Erythroblast (primary cell): ENCODE results near the gene AREL1.

Source experiments
- DNase-seq, 2 experiments: peaks; one replicate each; lab custom pipeline; 2025; lab: John Stamatoyannopoulos, UW
- GATA1 ChIP-seq: IDR thresholded peaks from 2 replicates; pipeline ENCODE4 v1.6.1; 2011; ENCODE audit warnings: low read depth, mild to moderate bottlenecking, control low read depth, low read length, moderate library complexity
- POLR2A ChIP-seq: IDR thresholded peaks from 2 replicates; pipeline ENCODE4 v1.6.1; 2011; ENCODE audit warnings: mild to moderate bottlenecking, low read length

The AREL1 gene

DNA sequence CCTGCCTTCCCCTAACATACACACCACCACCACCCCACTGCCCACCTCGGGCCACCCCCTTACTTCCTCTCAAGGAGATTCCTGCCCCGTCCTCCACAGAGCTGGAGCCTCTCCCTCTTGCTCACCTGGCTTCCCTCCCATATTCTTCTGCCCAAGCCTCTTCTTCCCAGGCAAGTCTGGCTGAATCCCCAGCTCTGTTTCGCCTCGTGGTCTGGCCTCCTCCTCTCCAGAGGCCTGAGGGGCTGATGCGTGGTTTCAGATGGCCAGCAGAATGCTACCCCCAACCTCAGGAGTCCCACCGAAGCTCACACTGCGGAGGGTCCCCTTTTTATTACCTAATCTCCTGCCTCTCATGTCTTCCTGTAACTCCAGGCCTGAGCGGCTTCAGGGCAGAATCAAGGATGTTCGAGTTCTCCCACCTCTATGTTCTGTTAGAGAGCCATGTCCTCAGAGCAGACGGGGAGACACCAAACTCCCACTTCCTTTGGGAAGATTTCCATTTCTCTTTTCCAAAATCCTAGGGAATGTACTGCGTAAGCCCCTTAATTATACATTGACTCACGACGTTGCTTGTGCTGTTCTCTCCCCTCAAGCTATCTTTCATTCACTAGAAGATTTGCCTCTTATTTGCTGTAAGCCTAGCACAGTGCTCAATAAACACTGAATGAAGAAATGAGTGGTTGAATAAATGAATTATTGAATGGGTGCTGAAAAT is 67.0 kb downstream of the AREL1 start:
- no peak for TF ChIP-seq GATA1
- TF ChIP-seq POLR2A, result no peak

DNA sequence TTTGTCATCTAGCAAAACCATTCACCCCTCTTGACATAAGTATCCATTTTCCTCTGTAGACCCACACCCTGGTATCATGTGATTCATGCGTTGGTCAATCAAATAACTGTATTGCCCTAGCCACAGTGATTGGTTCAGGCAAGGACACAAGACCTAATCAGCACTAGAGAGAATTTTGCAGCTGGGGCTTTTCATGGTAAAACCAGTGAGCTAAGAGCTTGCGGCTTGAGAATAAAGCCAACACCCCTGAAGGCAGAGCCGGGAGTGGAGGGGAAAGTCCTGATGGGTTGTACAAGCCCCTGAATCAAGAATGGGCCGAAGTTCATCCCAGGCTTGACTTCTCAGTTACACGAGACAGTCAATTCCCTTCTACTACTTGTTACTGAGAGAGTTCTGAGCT is 67.6 kb downstream of the AREL1 start:
- no peak for DNase-seq
- TF ChIP-seq POLR2A (no peak), GATA1 (no peak)

More for the DNA sequence above, 67.0 kb downstream of the AREL1 start:
- DNase-seq, result no peak

GRCh38 chr14:74641601-74642391 is 71.1 kb downstream of the AREL1 start:
- no peak for DNase-seq
- TF ChIP-seq POLR2A (no peak), GATA1 (no peak)

- no peak for DNase-seq
- TF ChIP-seq GATA1 (no peak), POLR2A (no peak)
These were observed 73.9 kb downstream of the AREL1 start for GRCh38 chr14:74638966-74639365.

GRCh38 chr14:74638066-74638465 is 74.8 kb downstream of the AREL1 start:
- DNase-seq, result no peak
- no peak for TF ChIP-seq POLR2A

DNA sequence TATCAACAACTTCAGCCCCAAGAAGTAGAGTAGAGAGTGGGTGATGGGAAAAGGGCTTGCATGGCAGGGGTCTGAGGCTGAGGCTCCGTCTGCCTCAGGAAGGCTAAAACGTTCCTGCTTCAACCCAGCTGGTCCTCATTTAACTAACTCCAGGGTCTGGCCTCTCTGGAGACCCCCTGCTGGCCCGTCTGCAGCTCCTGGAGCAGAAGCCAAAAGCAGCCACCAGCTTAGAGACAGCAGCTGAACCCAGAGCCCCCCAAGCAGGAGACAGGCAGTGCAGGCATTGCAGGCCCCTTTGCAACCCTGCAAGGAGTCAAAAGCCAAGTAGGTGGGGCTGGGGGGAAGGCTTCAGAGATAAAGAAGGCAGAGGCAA is 75.7 kb downstream of the AREL1 start:
- no peak for TF ChIP-seq GATA1
- TF ChIP-seq POLR2A, result no peak
- DNase-seq, result no peak

- TF ChIP-seq GATA1 (no peak), POLR2A (no peak)
- DNase-seq, result no peak
These were observed 76.3 kb downstream of the AREL1 start for GRCh38 chr14:74636424-74637177.

DNA sequence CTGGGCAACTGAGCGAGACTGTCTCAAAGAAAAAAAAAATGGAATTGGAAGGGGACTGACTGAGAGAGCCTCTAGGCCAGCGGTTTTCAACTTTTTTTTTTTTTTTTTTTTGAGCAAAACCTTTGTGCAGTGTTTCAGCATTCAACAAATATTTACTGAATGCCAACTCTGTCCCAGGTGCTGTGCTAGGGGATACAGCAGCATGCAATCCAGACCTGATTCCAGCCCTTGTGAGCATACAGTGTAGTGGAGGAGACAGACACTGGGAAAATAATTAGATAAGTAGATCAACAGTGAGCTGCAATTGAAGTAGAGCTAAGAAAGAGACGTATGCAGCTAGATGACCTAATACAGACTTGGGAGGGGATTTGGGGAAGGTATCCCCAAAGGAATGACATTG is 77.0 kb downstream of the AREL1 start:
- no peak for DNase-seq
- no peak for TF ChIP-seq GATA1
- TF ChIP-seq POLR2A, result no peak

- no peak for DNase-seq
- TF ChIP-seq GATA1 (no peak), POLR2A (no peak)
These were observed 77.9 kb downstream of the AREL1 start for GRCh38 chr14:74634964-74635363.

DNA sequence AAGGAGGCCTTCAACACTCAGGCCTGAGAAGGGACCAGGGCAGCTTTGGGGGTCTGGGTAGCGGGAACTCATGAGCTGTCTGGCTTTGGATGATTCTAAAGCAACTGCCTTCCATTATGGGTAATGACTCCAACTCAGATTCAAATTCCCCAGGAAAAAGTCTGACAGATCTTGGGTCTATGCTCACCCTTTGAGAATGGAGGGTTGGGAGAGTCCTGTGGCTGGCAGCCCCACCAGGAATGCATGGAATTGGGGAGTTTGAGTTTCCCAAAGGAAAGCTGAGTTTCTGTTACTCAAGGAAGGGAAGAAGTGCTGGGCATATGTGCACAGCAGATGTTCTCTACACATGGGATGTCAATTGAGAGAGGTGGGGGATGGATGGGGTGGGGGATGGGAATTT is 78.4 kb downstream of the AREL1 start:
- no peak for DNase-seq
- TF ChIP-seq POLR2A (no peak), GATA1 (no peak)

DNA sequence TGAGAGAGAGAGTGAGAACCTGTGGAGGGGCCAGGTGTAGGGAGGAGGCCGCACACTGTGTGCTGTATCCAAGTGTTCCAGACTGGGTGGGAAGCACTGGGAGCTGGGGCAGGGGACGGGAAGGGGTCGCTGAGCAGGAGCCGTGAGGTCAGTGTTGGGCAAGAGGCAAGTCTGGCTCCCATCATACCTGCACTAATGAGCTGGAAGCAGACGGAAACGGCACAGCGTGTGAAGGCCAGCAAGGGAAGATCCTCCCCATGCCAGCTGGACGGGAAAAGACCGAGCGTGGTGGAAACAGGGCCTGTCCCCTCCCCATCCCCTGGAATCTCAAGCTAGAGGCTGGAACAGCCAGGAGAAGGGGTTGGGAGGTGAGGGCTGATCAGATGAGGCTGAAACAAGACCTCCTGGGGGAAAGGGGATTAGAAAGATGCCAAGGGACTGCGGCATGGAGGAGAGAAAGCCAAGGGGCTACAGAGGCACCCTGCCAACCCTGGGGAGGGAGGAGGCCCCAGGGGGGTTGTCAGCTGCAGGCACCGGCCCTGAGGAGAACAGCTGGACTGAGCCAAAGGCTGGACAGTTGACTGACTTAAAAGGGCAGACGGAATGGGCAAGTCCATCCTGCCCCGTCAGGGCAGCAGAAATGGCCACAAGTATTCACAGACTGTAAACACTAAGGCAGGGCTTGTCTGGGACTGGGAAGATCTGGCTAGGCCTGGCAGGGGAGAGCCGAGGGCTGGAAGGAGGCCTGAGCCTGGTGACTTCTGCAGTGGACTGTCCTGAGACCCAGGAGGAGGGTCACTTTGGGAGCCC is 81.8 kb downstream of the AREL1 start:
- TF ChIP-seq POLR2A (no peak), GATA1 (no peak)
- DNase-seq, result no peak

- TF ChIP-seq GATA1 (no peak), POLR2A (no peak)
- no peak for DNase-seq
These were observed 84.5 kb downstream of the AREL1 start for GRCh38 chr14:74628418-74628817.

DNA sequence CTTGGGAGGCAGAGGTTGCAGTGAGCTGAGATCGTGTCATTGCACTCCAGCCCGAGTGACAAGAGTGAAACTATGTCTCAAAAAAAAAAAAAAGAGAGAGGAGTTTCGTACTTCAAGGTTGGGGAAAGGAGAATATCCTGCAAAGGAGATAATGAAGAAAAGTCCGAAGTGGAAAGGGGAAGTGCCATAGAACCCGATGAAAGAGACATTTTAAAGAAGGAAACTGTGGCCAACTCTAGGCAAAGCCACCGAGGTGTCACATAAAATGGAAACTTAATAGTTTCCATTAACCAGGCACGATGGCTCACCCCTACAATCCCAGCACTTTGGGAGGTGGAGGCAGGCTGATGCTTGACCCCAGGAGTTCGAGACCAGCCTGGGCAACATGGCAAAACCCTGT is 85.8 kb downstream of the AREL1 start:
- no peak for TF ChIP-seq GATA1
- no peak for TF ChIP-seq POLR2A
- no peak for DNase-seq

DNA sequence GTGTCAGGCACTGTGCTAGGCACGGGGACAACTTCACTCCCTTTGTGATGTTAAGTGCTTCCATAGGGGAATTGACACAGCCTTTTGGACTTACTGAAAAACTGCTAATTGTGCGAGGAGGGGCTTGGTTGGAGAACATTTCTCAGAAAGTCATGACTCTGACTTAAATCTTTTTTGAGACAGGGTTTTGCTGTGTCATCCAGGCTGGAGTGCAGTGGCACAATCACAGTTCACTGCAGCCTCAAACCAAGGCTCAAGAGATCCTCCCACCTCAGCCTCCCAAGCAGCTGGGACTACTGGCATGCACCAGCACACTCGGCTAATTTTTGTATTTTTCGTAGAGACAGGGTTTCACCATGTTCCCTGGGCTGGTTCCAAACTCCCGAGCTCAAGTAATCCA is 90.6 kb downstream of the AREL1 start:
- no peak for DNase-seq
- TF ChIP-seq GATA1 (no peak), POLR2A (no peak)
